ENCODE measurements around the gene FTH1. TPM values are rescaled to one million over a fixed set of nuclear protein-coding genes. Genes with fewer than 3 reads are reported as not detected.
A peak's percentile ranks its signal among the peaks of the same experiment; 100 is the strongest.

Gene FTH1
- total and polyA plus RNA-seq, 4 donors = 592 to 4,630 (median 2,175) TPM

GRCh38 chr11:61924064-61924455 lies 43.4 kb downstream of the FTH1 start (continued):
- TF ChIP-seq HNF4A (conservative IDR thresholded peaks at IDR 0.05) = no peak
- TF ChIP-seq HNF4G (IDR thresholded peaks at IDR 0.05) = no peak
- TF ChIP-seq MAX (IDR thresholded peaks at IDR 0.05) = no peak
- TF ChIP-seq, protein P1, sequence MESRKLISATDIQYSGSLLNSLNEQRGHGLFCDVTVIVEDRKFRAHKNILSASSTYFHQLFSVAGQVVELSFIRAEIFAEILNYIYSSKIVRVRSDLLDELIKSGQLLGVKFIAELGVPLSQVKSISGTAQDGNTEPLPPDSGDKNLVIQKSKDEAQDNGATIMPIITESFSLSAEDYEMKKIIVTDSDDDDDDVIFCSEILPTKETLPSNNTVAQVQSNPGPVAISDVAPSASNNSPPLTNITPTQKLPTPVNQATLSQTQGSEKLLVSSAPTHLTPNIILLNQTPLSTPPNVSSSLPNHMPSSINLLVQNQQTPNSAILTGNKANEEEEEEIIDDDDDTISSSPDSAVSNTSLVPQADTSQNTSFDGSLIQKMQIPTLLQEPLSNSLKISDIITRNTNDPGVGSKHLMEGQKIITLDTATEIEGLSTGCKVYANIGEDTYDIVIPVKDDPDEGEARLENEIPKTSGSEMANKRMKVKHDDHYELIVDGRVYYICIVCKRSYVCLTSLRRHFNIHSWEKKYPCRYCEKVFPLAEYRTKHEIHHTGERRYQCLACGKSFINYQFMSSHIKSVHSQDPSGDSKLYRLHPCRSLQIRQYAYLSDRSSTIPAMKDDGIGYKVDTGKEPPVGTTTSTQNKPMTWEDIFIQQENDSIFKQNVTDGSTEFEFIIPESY (IDR thresholded peaks at IDR 0.05) = no peak
- TF ChIP-seq, protein P2, sequence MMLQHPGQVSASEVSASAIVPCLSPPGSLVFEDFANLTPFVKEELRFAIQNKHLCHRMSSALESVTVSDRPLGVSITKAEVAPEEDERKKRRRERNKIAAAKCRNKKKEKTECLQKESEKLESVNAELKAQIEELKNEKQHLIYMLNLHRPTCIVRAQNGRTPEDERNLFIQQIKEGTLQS (IDR thresholded peaks at IDR 0.05) = no peak

GRCh38 chr11:61923166-61924063 lies 44.0 kb downstream of the FTH1 start:
- H3K27me3 ChIP-seq (ENCODE audit: control insufficient read depth in 4 of 4, insufficient read depth in 4 of 4, low read length in 3 of 4) = no peaks in the 10 kb centered on the region
- DNase-seq (ENCODE audit: low spot score) = peak; percentile 80
- TF ChIP-seq SP1 (IDR thresholded peaks at IDR 0.05) (peak; percentile 59), RAD21 (IDR thresholded peaks at IDR 0.05) (peak in 1 of 2 donors; percentile 11), HNF4A (conservative IDR thresholded peaks at IDR 0.05) (no peak), CTCF (IDR thresholded peaks at IDR 0.05; ENCODE audit: low read depth, low read length, missing input control) (no peak), RXRA (IDR thresholded peaks at IDR 0.05) (peak in 1 of 2 donors; percentile 34), TAF1 (conservative IDR thresholded peaks at IDR 0.05) (no peak), NR2F2 (IDR thresholded peaks at IDR 0.05) (peak; percentile 63), GABPA (IDR thresholded peaks at IDR 0.05 in 1 of 2, conservative IDR thresholded peaks at IDR 0.05 in 1 of 2) (no peak), FOXA2 (IDR thresholded peaks at IDR 0.05) (no peak), EGR1 (IDR thresholded peaks at IDR 0.05; ENCODE audit: low read depth in 2 of 2) (no peak), JUND (IDR thresholded peaks at IDR 0.05) (no peak)
- TF ChIP-seq, protein P2 (IDR thresholded peaks at IDR 0.05) = no peak
- no peaks in the 10 kb centered on the region for H3K36me3 ChIP-seq (ENCODE audit: control insufficient read depth in 4 of 4, insufficient read depth in 3 of 4, low read depth in 1 of 4, low read length in 3 of 4)
- peak overlapping the region; percentile 47 to 69 for H3K27ac ChIP-seq (ENCODE audit: low read depth in 1 of 2, low read length in 2 of 2)
- H3K9me3 ChIP-seq (ENCODE audit: control insufficient read depth in 4 of 4, low read length in 3 of 4) = no peaks in the 10 kb centered on the region
- H3K9ac ChIP-seq (ENCODE audit: low read depth in 1 of 2, low read length in 2 of 2) = no peak overlapping the region
- H3K4me1 ChIP-seq (ENCODE audit: control insufficient read depth in 4 of 4, insufficient read depth in 4 of 4, low read length in 3 of 4) = peaks cover 0 to 9% (median 4%) of the 10 kb centered on the region in 4 donors
- no peak overlapping the region for H3K4me3 ChIP-seq (ENCODE audit: low read depth in 1 of 3, low read length in 3 of 3)
- 56% methylated on average over 18 of the region's 18 CpGs for WGBS

DNA sequence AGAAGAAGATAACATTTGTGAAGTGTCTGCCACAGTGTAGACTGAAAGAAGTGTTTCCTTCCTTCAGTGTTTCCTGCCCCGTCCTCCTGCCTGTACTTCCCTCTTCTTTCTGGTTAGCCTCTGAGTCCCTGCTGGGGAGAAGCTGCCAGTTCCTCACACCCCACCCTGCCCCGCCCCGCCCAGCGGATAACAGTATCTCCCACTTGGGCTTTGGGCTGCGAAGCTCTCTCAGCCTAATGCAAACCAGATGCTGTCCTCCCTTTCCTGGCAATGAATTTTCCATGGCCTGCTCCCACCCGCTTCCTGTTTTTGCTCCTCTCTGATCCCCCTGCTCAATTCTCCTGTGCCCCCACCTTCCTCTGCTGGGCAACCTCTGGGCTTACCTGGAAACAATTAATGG lies 44.9 kb downstream of the FTH1 start:
- no peak overlapping the region for H3K9ac ChIP-seq (ENCODE audit: low read depth in 1 of 2, low read length in 2 of 2)
- WGBS = 55% methylated on average over 6 of the region's 6 CpGs
- no peak for TF ChIP-seq CTCF (IDR thresholded peaks at IDR 0.05; ENCODE audit: low read depth, low read length, missing input control)
- no peak for TF ChIP-seq SP1 (IDR thresholded peaks at IDR 0.05)
- no peak for TF ChIP-seq GABPA (IDR thresholded peaks at IDR 0.05 in 1 of 2, conservative IDR thresholded peaks at IDR 0.05 in 1 of 2)
- TF ChIP-seq, protein P2 (IDR thresholded peaks at IDR 0.05) = no peak
- peak; percentile 32 for TF ChIP-seq NR2F2 (IDR thresholded peaks at IDR 0.05)
- TF ChIP-seq FOXA1 (IDR thresholded peaks at IDR 0.05) = no peak

More for the DNA sequence above, 44.9 kb downstream of the FTH1 start:
- Histone ChIP-seq H3K27ac (ENCODE audit: low read depth in 1 of 2, low read length in 2 of 2) (peak overlapping the region; percentile 40 to 69), H3K4me3 (ENCODE audit: low read depth in 1 of 3, low read length in 3 of 3) (no peak overlapping the region), H3K36me3 (ENCODE audit: control insufficient read depth in 4 of 4, insufficient read depth in 3 of 4, low read depth in 1 of 4, low read length in 3 of 4) (no peaks in the 10 kb centered on the region), H3K4me1 (ENCODE audit: control insufficient read depth in 4 of 4, insufficient read depth in 4 of 4, low read length in 3 of 4) (peaks cover 0 to 12% (median 6%) of the 10 kb centered on the region in 4 donors), H3K27me3 (ENCODE audit: control insufficient read depth in 4 of 4, insufficient read depth in 4 of 4, low read length in 3 of 4) (no peaks in the 10 kb centered on the region), H3K9me3 (ENCODE audit: control insufficient read depth in 4 of 4, low read length in 3 of 4) (no peaks in the 10 kb centered on the region)
- DNase-seq (ENCODE audit: low spot score) = peak; percentile 83
